ENCODE data around the gene SH3D19. TPM values are rescaled to one million over a fixed set of nuclear protein-coding genes. Genes with fewer than 3 reads are reported as not detected.
"Not testable (repeated sequence)": the region's sequence is repeated elsewhere in the genome, so short reads cannot be mapped to it uniquely, and the experiment has no call there.

The SH3D19 gene
- total and polyA plus RNA-seq, 5 donors: 46.7 to 123 (median 87.5) TPM

DNA sequence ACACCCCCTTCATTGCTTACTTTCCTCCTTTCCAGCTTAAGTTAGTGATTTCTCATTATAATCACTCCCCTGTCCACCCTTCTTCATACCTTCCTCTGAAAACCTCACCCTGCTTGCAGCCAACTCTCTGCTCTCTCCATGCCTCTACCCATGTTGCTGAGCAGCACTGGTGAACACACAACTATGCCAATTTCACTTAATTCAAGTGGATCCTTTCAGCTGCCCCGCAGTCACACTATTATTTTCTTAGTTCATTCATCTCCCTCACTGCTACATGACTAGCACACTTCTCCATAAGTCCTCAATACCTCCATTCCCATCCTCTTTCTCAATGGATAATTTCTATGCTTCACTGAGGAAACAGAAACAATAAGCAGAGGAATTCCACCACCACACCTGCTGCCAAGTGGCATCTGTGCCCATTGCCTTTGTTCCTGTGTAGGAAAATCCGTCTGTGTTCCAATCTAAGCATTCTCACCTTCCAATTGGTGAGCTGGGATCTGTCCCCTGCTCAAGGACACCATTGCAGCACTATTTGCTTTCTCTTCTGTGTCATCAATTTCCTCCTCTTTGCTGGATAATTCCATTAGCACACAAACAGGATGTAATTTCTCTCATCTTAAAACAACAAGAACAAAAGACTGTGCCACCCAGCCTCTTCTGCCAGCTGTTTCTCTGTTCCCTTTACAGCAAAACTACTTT lies 73.7 kb downstream of the SH3D19 start:
- DNase-seq: no peak
- peaks cover 11% of the 10 kb centered on the region for H3K4me1 ChIP-seq (ENCODE audit: control insufficient read depth, insufficient read depth, low read length)
- no peak overlapping the region for H3K27ac ChIP-seq (ENCODE audit: low read length)
- no peaks in the 10 kb centered on the region for H3K9me3 ChIP-seq (ENCODE audit: control insufficient read depth, low read length)
- WGBS: 25% methylated on average over 2 of the region's 2 CpGs
- ATAC-seq: no peak
- intact Hi-C loops (cut with DNase I): no loop called here
- H3K27me3 ChIP-seq (ENCODE audit: control insufficient read depth, insufficient read depth): no peaks in the 10 kb centered on the region
- no peak overlapping the region for H3K4me3 ChIP-seq (ENCODE audit: low read length)

- DNase-seq (no peak), ATAC-seq (no peak)
- Histone ChIP-seq H3K27ac (ENCODE audit: low read length) (no peak overlapping the region), H3K4me3 (ENCODE audit: low read length) (no peak overlapping the region), H3K9me3 (ENCODE audit: control insufficient read depth, low read length) (no peaks in the 10 kb centered on the region), H3K27me3 (ENCODE audit: control insufficient read depth, insufficient read depth) (no peaks in the 10 kb centered on the region), H3K4me1 (ENCODE audit: control insufficient read depth, insufficient read depth, low read length) (peaks cover 11% of the 10 kb centered on the region)
- intact Hi-C loops (cut with DNase I): no loop called here
- 78% methylated on average over 5 of the region's 5 CpGs for WGBS
These were observed 74.7 kb downstream of the SH3D19 start for GRCh38 chr4:151250706-151251105.

DNA sequence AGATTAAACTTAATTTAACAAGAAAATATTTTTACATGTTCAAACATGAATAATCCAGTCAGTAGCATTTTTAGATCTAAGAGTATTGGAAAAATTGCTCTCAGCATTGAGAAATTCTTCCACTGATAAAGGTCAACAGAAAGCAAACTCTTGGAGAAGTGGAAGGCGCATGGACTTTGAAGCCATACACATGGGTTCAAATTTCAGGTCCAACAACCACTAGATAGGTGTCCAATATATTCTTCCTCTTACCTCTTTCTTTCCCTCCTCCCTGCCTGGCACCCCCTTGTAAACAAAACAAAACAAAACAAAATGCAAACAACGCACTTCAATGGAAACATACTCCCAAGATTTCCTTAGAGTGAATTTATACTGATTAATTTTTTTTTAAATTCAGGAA lies 76.9 kb downstream of the SH3D19 start:
- Histone ChIP-seq H3K9me3 (ENCODE audit: control insufficient read depth, low read length) (no peaks in the 10 kb centered on the region), H3K27me3 (ENCODE audit: control insufficient read depth, insufficient read depth) (no peaks in the 10 kb centered on the region), H3K4me3 (ENCODE audit: low read length) (no peak overlapping the region), H3K4me1 (ENCODE audit: control insufficient read depth, insufficient read depth, low read length) (peaks cover 11% of the 10 kb centered on the region), H3K27ac (ENCODE audit: low read length) (no peak overlapping the region)
- DNase-seq (no peak), ATAC-seq (no peak)
- 96% methylated on average over 2 of the region's 2 CpGs for WGBS
- intact Hi-C loops (cut with DNase I): no loop called here

DNA sequence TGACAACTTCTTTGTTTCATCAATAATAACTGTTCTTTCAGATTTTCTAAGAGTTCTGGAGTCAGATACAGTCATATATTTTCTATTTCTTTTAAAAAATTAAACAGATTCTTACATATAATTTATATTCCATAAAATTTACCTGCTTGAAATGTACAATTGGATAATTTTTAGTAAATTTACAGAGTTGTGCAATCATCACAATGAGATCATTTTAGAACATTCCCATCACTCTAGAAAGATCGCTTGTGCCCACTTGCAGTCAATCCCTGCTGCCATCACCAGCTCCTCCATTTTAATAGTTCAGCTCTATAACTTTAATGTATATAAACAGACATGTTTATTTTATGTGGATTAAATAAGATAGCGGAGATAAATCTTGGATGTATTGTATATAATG lies 78.0 kb downstream of the SH3D19 start:
- H3K9me3 ChIP-seq (ENCODE audit: control insufficient read depth, low read length): no peaks in the 10 kb centered on the region
- intact Hi-C loops (cut with DNase I): no loop called here
- WGBS: 97% methylated on average over 2 of the region's 2 CpGs

DNA sequence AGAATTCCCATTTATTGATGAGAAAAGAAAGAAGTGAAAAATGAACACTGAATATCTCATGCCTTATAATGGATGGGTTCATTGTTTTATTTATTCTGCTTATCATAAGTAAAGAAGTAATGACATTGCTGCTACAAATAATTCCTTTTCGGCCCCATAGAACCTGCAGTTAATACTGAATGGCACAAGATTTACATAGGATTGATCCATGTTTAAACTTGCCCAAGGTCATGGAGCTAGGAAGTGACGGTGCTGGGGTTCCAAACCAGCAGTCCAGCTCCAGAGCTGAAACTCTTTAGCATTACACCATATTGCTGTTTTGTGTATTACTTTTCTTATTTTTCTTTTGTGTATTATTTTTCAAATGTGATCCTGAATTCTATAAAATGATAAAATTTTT lies 78.7 kb downstream of the SH3D19 start:
- intact Hi-C loops (cut with DNase I): no loop called here
- DNase-seq (no peak), ATAC-seq (no peak)
- H3K4me3 ChIP-seq (ENCODE audit: low read length): no peak overlapping the region
- WGBS: 94% methylated on average over 2 of the region's 2 CpGs
- H3K4me1 ChIP-seq (ENCODE audit: control insufficient read depth, insufficient read depth, low read length): peaks cover 4% of the 10 kb centered on the region
- no peak overlapping the region for H3K27ac ChIP-seq (ENCODE audit: low read length)
- no peaks in the 10 kb centered on the region for H3K9me3 ChIP-seq (ENCODE audit: control insufficient read depth, low read length)
- no peaks in the 10 kb centered on the region for H3K27me3 ChIP-seq (ENCODE audit: control insufficient read depth, insufficient read depth)

More for the DNA sequence above, 78.0 kb downstream of the SH3D19 start:
- no peaks in the 10 kb centered on the region for H3K27me3 ChIP-seq (ENCODE audit: control insufficient read depth, insufficient read depth)
- DNase-seq (no peak), ATAC-seq (no peak)
- H3K4me1 ChIP-seq (ENCODE audit: control insufficient read depth, insufficient read depth, low read length): peaks cover 8% of the 10 kb centered on the region
- no peak overlapping the region for H3K27ac ChIP-seq (ENCODE audit: low read length)
- H3K4me3 ChIP-seq (ENCODE audit: low read length): no peak overlapping the region

GRCh38 chr4:151242305-151242704 lies 83.1 kb downstream of the SH3D19 start:
- intact Hi-C loops (cut with DNase I): no loop called here
- no peak overlapping the region for H3K4me3 ChIP-seq (ENCODE audit: low read length)
- H3K27me3 ChIP-seq (ENCODE audit: control insufficient read depth, insufficient read depth): no peaks in the 10 kb centered on the region
- 92% methylated on average over 2 of the region's 2 CpGs for WGBS
- H3K9me3 ChIP-seq (ENCODE audit: control insufficient read depth, low read length): no peaks in the 10 kb centered on the region
- DNase-seq (no peak), ATAC-seq (no peak)
- H3K27ac ChIP-seq (ENCODE audit: low read length): no peak overlapping the region
- H3K4me1 ChIP-seq (ENCODE audit: control insufficient read depth, insufficient read depth, low read length): peaks cover 3% of the 10 kb centered on the region

- Histone ChIP-seq H3K27me3 (ENCODE audit: control insufficient read depth, insufficient read depth) (no peaks in the 10 kb centered on the region), H3K9me3 (ENCODE audit: control insufficient read depth, low read length) (no peaks in the 10 kb centered on the region), H3K27ac (ENCODE audit: low read length) (no peak overlapping the region), H3K4me1 (ENCODE audit: control insufficient read depth, insufficient read depth, low read length) (peaks cover 3% of the 10 kb centered on the region), H3K4me3 (ENCODE audit: low read length) (no peak overlapping the region)
- WGBS: 84% methylated on average over 3 of the region's 3 CpGs
- DNase-seq: no peak
- ATAC-seq: no peak
- intact Hi-C loops (cut with DNase I): no loop called here
These were observed 85.8 kb downstream of the SH3D19 start for GRCh38 chr4:151239608-151240007.

- H3K4me1 ChIP-seq (ENCODE audit: control insufficient read depth, insufficient read depth, low read length): peaks cover 3% of the 10 kb centered on the region
These were observed 86.9 kb downstream of the SH3D19 start for GRCh38 chr4:151238477-151238876.

DNA sequence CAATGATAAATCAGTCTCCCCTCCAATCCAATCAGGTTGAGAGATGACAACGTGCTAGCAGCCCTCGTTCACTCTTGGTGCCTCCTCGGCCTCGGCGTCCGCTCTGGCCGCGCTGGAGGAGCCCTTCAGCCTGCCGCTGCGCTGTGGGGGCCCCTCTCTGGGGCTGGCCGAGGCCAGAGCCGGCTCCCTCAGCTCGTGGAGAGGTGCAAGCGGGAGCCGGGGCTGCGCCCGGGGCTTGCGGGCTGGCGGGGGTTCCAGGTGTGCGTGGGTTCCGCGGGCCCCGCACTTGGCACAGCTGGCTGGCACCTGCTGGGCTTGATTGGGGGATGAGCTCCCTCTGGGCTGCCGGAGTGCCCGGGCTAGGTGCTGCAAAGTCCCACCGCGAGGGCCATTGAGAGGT lies 89.4 kb downstream of the SH3D19 start:
- 98% methylated on average over 27 of the region's 27 CpGs for WGBS
- H3K9me3 ChIP-seq (ENCODE audit: control insufficient read depth, low read length): no peaks in the 10 kb centered on the region
- ATAC-seq (no peak), DNase-seq (peak in 1 of 3 donors; percentile 54)
- peaks cover 2% of the 10 kb centered on the region for H3K4me1 ChIP-seq (ENCODE audit: control insufficient read depth, insufficient read depth, low read length)
- H3K27me3 ChIP-seq (ENCODE audit: control insufficient read depth, insufficient read depth): no peaks in the 10 kb centered on the region
- H3K4me3 ChIP-seq (ENCODE audit: low read length): no peak overlapping the region
- no peak overlapping the region for H3K27ac ChIP-seq (ENCODE audit: low read length)
- intact Hi-C loops (cut with DNase I): no loop called here

More at GRCh38 chr4:151238477-151238876, 86.9 kb downstream of the SH3D19 start:
- ATAC-seq (peak in 1 of 2 donors; percentile 59), DNase-seq (no peak)
- WGBS: 26% methylated on average over 3 of the region's 3 CpGs
- H3K9me3 ChIP-seq (ENCODE audit: control insufficient read depth, low read length): no peaks in the 10 kb centered on the region
- no peaks in the 10 kb centered on the region for H3K27me3 ChIP-seq (ENCODE audit: control insufficient read depth, insufficient read depth)
- intact Hi-C loops (cut with DNase I): no loop called here
- H3K4me3 ChIP-seq (ENCODE audit: low read length): no peak overlapping the region
- H3K27ac ChIP-seq (ENCODE audit: low read length): no peak overlapping the region

DNA sequence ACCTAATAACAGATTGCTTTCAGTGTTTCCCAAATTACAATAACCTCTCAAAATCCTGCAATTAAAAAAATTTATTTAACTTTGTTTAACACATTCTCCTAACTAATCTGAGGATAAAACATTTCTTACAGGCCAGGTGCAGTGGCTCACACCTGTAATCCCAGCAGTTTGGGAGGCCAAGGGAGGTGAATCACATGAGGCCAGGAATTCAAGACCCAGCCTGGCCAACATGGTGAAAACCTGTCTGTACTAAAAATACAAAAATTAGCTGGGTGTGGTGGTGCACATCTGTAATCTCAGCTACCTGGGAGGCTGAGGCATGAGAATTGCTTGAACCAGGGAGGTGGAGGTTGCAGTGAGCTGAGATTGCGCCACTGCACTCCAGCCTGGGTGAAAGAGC lies 90.0 kb downstream of the SH3D19 start:
- ATAC-seq; H3K4me3 ChIP-seq (ENCODE audit: low read length); H3K9me3 ChIP-seq (ENCODE audit: control insufficient read depth, low read length); DNase-seq; H3K27me3 ChIP-seq (ENCODE audit: control insufficient read depth, insufficient read depth); H3K27ac ChIP-seq (ENCODE audit: low read length); intact Hi-C loops (cut with DNase I); H3K4me1 ChIP-seq (ENCODE audit: control insufficient read depth, insufficient read depth, low read length): not testable (repeated sequence)
- WGBS: 100% methylated on average over 1 of the region's 1 CpG

GRCh38 chr4:151233600-151233999 lies 91.8 kb downstream of the SH3D19 start:
- intact Hi-C loops (cut with DNase I): no loop called here
- DNase-seq (no peak), ATAC-seq (no peak)
- no peaks in the 10 kb centered on the region for H3K9me3 ChIP-seq (ENCODE audit: control insufficient read depth, low read length)
- peaks cover 2% of the 10 kb centered on the region for H3K4me1 ChIP-seq (ENCODE audit: control insufficient read depth, insufficient read depth, low read length)
- no peak overlapping the region for H3K4me3 ChIP-seq (ENCODE audit: low read length)
- no peak overlapping the region for H3K27ac ChIP-seq (ENCODE audit: low read length)
- H3K27me3 ChIP-seq (ENCODE audit: control insufficient read depth, insufficient read depth): no peaks in the 10 kb centered on the region
- 71% methylated on average over 5 of the region's 5 CpGs for WGBS
